G401.6 (cell line): ENCODE measurements around the gene ZNF518B.

Source experiments
- FAIRE-seq: peaks from 2 replicates; lab custom pipeline; 2012; peaks lifted over from hg19 to GRCh38; lab: Jason Lieb, UNC

The ZNF518B gene

GRCh38 chr4:10457255-10457801 is at the start of gene ZNF518B:
TSS of gene ZNF518B (minus strand) at chr4:10457426. CDS start at chr4:10446328, 11,098 bp downstream.
- FAIRE-seq = no peak

- no peak for FAIRE-seq
Measured at GRCh38 chr4:10506077-10506476, 48.9 kb upstream of the ZNF518B start.

- no peak for FAIRE-seq
Measured at GRCh38 chr4:10504570-10505179, 47.4 kb upstream of the ZNF518B start.

GRCh38 chr4:10502717-10503116 is 45.5 kb upstream of the ZNF518B start:
- no peak for FAIRE-seq

- no peak for FAIRE-seq
Measured at GRCh38 chr4:10500776-10501175, 43.5 kb upstream of the ZNF518B start.

- FAIRE-seq = no peak
Measured at GRCh38 chr4:10496200-10496599, 39.0 kb upstream of the ZNF518B start.

- FAIRE-seq = no peak
Measured at GRCh38 chr4:10495651-10496050, 38.4 kb upstream of the ZNF518B start.

- no peak for FAIRE-seq
Measured at GRCh38 chr4:10492464-10492863, 35.2 kb upstream of the ZNF518B start.

- FAIRE-seq = no peak
Measured at GRCh38 chr4:10491401-10491800, 34.2 kb upstream of the ZNF518B start.

GRCh38 chr4:10490996-10491395 is 33.8 kb upstream of the ZNF518B start:
- no peak for FAIRE-seq

- FAIRE-seq = no peak
Measured at GRCh38 chr4:10482913-10483312, 25.7 kb upstream of the ZNF518B start.

GRCh38 chr4:10480616-10481015 is 23.4 kb upstream of the ZNF518B start:
- FAIRE-seq = no peak

GRCh38 chr4:10478621-10479020 is 21.4 kb upstream of the ZNF518B start:
- no peak for FAIRE-seq

GRCh38 chr4:10470505-10470904 is 13.3 kb upstream of the ZNF518B start:
- no peak for FAIRE-seq

- FAIRE-seq = no peak
Measured at GRCh38 chr4:10466161-10466560, 8.9 kb upstream of the ZNF518B start.

- no peak for FAIRE-seq
Measured at GRCh38 chr4:10462876-10463275, 5.7 kb upstream of the ZNF518B start.

- no peak for FAIRE-seq
Measured at GRCh38 chr4:10461850-10462400, 4.7 kb upstream of the ZNF518B start.

GRCh38 chr4:10461091-10461849 is 4.0 kb upstream of the ZNF518B start:
- no peak for FAIRE-seq

- FAIRE-seq = no peak
Measured at GRCh38 chr4:10460313-10461047, 3.3 kb upstream of the ZNF518B start.

GRCh38 chr4:10459305-10459704 is 2.1 kb upstream of the ZNF518B start:
- no peak for FAIRE-seq

GRCh38 chr4:10458177-10458576 is 951 bp upstream of the ZNF518B start:
- FAIRE-seq = no peak

GRCh38 chr4:10456595-10457254 is 501 bp downstream of the ZNF518B start:
- no peak for FAIRE-seq
